ENCODE data around the gene DICER1.

The DICER1 gene

DNA sequence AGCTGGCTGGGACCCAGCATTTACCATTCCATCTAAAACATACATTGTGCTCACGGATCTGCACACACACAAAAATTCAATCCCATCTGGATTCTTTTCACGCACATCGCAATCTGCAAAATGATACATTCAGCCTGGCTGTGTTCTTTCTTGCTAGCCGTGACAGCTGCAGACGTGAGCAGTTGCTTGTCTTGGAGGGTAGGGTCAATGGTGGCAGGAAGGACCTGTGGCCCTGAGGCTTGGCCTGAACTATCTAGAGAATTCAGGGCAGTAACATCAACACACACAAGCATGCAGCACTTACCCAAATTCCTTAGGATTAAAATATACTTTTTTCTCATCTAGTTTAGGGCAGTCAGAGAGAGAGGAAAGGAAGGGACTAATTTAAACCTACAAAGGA, 72.0 kb downstream of the DICER1 start:
- TF ChIP-seq, protein P1, sequence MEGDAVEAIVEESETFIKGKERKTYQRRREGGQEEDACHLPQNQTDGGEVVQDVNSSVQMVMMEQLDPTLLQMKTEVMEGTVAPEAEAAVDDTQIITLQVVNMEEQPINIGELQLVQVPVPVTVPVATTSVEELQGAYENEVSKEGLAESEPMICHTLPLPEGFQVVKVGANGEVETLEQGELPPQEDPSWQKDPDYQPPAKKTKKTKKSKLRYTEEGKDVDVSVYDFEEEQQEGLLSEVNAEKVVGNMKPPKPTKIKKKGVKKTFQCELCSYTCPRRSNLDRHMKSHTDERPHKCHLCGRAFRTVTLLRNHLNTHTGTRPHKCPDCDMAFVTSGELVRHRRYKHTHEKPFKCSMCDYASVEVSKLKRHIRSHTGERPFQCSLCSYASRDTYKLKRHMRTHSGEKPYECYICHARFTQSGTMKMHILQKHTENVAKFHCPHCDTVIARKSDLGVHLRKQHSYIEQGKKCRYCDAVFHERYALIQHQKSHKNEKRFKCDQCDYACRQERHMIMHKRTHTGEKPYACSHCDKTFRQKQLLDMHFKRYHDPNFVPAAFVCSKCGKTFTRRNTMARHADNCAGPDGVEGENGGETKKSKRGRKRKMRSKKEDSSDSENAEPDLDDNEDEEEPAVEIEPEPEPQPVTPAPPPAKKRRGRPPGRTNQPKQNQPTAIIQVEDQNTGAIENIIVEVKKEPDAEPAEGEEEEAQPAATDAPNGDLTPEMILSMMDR (IDR thresholded peaks at IDR 0.05; ENCODE audit: low read depth, low read length): no peak
- no peak overlapping the region for H3K4me3 ChIP-seq (ENCODE audit: low read depth, low read length)
- DNase-seq (ENCODE audit: low read depth, low spot score): no peak
- in situ Hi-C loops (cut with HindIII; ENCODE audit: low sequenced_read_pairs): no loop called here

DNA sequence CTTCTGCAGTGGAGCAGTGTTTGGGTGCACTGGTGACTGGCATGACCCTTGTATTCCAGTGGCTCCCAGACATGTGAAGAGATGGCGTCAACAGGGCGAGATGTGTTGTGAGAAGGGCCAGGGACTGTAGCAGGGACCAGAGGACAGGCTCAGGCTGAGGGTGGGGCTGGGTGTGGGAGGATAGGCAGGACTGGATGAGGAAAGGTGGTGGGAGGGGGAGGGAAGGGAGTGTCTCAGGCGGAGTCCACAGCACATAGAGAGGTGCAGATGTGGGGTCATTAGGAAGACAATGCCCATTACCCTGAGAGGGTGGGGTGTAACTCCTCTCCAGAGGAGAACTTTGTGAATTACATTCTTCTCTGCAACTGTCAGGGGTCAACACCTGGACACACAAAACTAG, 78.5 kb downstream of the DICER1 start:
- TF ChIP-seq, protein P1 (IDR thresholded peaks at IDR 0.05; ENCODE audit: low read depth, low read length): no peak
- in situ Hi-C loops (cut with HindIII; ENCODE audit: low sequenced_read_pairs): no loop called here
- no peak for DNase-seq (ENCODE audit: low read depth, low spot score)
- no peak overlapping the region for H3K4me3 ChIP-seq (ENCODE audit: low read depth, low read length)

DNA sequence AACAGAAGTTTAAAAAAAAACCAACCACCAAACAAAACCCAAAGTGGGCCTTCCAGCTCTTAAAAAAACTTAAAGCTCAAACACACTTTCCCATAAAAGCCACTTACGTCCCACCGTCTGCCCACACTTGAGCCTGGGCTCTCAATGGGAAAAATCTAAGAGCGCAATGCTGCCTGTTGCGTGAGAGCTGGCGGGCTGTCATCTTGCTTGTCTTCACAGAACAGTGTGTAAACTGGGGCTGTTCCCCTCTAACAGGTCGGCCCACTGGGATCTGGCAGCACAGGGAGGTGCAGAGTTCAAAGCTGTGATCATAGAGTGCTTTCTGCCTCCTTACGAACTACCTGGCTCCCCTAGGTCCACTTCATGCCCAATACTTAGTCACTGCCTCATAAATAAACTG, 80.0 kb downstream of the DICER1 start:
- in situ Hi-C loops (cut with HindIII; ENCODE audit: low sequenced_read_pairs): no loop called here
- no peak for DNase-seq (ENCODE audit: low read depth, low spot score)
- TF ChIP-seq, protein P1 (IDR thresholded peaks at IDR 0.05; ENCODE audit: low read depth, low read length): no peak
- H3K4me3 ChIP-seq (ENCODE audit: low read depth, low read length): no peak overlapping the region

DNA sequence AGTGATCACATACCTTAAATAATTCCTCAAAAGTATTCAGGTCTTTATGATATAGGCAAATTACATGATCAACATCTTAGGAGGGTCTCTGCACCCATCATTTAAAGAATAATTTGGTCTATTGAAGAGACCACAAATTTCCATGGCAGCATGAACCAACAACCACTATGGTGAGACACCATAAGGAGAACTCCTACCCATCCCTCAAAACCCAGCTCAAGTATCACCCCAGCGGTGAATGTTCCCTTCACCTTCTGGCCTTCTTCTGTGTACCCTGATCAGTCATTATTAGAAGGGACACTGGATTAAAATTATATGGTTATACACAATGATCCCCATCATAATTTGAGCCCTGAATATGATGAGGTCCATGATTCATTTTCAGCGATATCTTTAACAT, 81.5 kb downstream of the DICER1 start:
- in situ Hi-C loops (cut with HindIII; ENCODE audit: low sequenced_read_pairs): no loop called here
- DNase-seq (ENCODE audit: low read depth, low spot score): no peak
- H3K4me3 ChIP-seq (ENCODE audit: low read depth, low read length): no peak overlapping the region
- TF ChIP-seq, protein P1 (IDR thresholded peaks at IDR 0.05; ENCODE audit: low read depth, low read length): no peak

DNA sequence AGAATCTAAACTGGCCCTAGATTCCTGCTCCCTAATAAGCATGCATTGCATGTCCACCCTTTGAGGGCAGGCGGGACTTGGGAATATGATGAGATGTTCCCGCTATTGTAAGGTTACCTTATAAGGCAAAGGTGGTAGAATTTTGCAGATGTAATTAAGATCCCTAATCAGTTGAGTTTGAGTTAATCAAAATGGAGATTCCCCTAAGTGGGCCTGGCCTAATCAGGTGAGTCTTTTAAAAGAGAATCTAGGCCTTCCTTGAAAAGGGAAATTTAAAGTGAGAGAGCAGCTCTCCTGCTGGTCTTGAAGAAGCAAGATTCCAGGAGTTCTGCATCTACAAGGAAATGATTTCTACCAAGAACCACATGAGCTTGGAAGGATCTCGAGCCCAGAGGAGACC, 83.4 kb downstream of the DICER1 start:
- no peak for DNase-seq (ENCODE audit: low read depth, low spot score)
- no peak overlapping the region for H3K4me3 ChIP-seq (ENCODE audit: low read depth, low read length)
- TF ChIP-seq, protein P1 (IDR thresholded peaks at IDR 0.05; ENCODE audit: low read depth, low read length): no peak
- in situ Hi-C loops (cut with HindIII; ENCODE audit: low sequenced_read_pairs): no loop called here

DNA sequence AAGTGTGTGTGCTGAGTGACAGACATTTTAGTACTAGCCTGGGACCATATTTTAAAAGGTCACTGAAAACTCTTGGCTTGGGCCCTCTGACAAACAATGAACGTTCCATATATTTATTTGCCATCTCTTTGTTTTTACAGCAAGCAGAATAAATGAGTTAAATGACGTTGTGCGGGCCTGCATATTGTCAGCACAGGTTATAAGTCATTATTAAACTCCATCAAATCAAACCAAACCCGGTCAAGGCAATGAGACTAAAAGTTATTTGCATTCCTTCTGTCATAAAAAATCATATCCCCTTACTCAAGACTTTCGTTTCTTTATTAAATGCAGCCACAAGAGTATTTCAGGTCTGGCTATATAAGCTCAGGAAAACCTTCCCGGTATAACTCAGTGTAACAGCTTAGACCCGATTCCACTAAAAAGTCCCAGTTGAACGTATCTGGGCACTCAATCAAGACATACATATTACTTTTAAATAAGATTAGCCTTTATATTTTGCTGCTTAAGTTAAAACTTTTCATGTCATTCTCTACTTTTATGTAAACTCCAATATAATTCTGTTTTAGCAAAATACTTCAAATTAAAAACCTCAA, 84.9 kb downstream of the DICER1 start:
- TF ChIP-seq, protein P1 (IDR thresholded peaks at IDR 0.05; ENCODE audit: low read depth, low read length): no peak
- no peak for DNase-seq (ENCODE audit: low read depth, low spot score)
- no peak overlapping the region for H3K4me3 ChIP-seq (ENCODE audit: low read depth, low read length)
- in situ Hi-C loops (cut with HindIII; ENCODE audit: low sequenced_read_pairs): no loop called here

Data from astrocyte of the spinal cord (primary cell).